ENCODE results near the gene ATP13A1. TPM values are rescaled to one million over a fixed set of nuclear protein-coding genes. Genes with fewer than 3 reads are reported as not detected.

Gene ATP13A1
- total RNA-seq, 1 experiment from 2014 or later = 48.5 TPM

DNA sequence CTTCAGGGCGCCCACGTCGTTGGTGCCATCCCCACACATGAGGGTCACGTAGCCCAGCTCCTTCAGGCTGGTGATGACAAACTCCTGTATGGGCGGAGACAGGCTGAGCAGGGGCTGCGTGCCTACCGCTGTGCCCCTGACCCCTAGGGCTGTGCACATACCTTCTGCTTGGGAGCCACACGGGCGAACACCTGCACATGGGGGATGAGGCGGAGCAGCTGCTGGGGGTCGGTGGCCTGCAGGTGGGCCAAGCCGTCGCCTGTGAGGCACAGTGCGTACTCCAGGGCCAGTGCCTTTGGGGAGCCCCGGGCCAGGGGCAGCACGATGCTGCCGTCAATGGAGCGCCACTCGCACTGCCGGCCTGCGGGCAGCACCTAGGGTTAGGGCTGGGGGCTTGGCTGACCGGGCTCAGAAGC lies 13.9 kb downstream of the ATP13A1 start:
- no peak overlapping the region for H3K4me3 ChIP-seq (ENCODE audit: low read length)
- no peaks in the 10 kb centered on the region for H3K79me2 ChIP-seq (ENCODE audit: low read length)
- H4K20me1 ChIP-seq (ENCODE audit: low read length) = no peaks in the 10 kb centered on the region
- H3K9me2 ChIP-seq (replicated peaks; ENCODE audit: low read length) = no peaks in the 10 kb centered on the region
- no peaks in the 10 kb centered on the region for H3K9me3 ChIP-seq (ENCODE audit: low read length)
- no peak for TF ChIP-seq EZH2 (IDR thresholded peaks at IDR 0.05; ENCODE audit: low read length, unreplicated experiment)
- no peak for TF ChIP-seq CTCF (conservative IDR thresholded peaks at IDR 0.05; ENCODE audit: low read depth, low read length)
- TF ChIP-seq EZH2phosphoT487 (IDR thresholded peaks at IDR 0.05; ENCODE audit: borderline replicate concordance, low read length) = no peak
- no TSS peak for BruUV-seq (replicated peaks)
- H3K27ac ChIP-seq (ENCODE audit: low read length) = no peak overlapping the region
- peaks cover 45% of the 10 kb centered on the region for H3K36me3 ChIP-seq (ENCODE audit: low read depth, low read length)
- H2AFZ ChIP-seq (ENCODE audit: low read length) = no peak overlapping the region
- ATAC-seq (no peak), DNase-seq (no peak)
- H3F3A ChIP-seq (ENCODE audit: low read length, unreplicated experiment) = no peaks in the 10 kb centered on the region
- H3K9ac ChIP-seq (ENCODE audit: low read length) = no peak overlapping the region
- H3K4me1 ChIP-seq (ENCODE audit: insufficient read depth, low read length) = no peaks in the 10 kb centered on the region
- intact Hi-C loops (cut with micrococcal nuclease) = no loop called here
- no peak overlapping the region for H3K4me2 ChIP-seq (ENCODE audit: low read length)
- no peaks in the 10 kb centered on the region for H3K27me3 ChIP-seq (ENCODE audit: low read length)
- ChIA-PET CTCF (no interaction called here), POLR2A (ENCODE audit: unreplicated experiment) (interaction anchor here (0.6 kb wide), 1 partner anchor 138 kb away, joined by 3 read pairs; no protein-coding TSS in a partner anchor)

DNA sequence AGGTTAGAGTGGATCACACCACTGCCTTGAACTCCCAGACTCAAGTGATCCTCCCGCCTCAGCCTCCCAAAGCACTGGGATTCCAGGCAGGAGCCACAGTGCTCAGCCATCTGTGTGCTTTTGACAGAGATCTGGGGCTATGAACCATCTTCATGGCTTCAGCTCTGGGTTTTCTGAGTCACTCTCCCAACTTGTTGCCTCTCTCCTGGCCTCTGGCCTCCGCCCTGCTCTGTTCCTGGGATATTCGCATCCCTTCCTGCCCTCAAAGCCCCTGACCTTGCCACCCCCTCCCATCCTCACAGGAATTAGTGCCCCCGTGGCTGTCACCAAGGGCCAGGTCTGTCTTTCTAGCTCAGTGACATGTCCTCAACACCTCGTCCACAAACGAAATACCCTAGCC lies 14.3 kb downstream of the ATP13A1 start:
- Histone ChIP-seq H3K79me2 (ENCODE audit: low read length) (no peaks in the 10 kb centered on the region), H3K4me2 (ENCODE audit: low read length) (no peak overlapping the region), H3K9me3 (ENCODE audit: low read length) (no peaks in the 10 kb centered on the region), H3K36me3 (ENCODE audit: low read depth, low read length) (peaks cover 41% of the 10 kb centered on the region), H3K4me1 (ENCODE audit: insufficient read depth, low read length) (no peaks in the 10 kb centered on the region), H3K9me2 (replicated peaks; ENCODE audit: low read length) (no peaks in the 10 kb centered on the region), H2AFZ (ENCODE audit: low read length) (no peak overlapping the region), H4K20me1 (ENCODE audit: low read length) (no peaks in the 10 kb centered on the region), H3F3A (ENCODE audit: low read length, unreplicated experiment) (no peaks in the 10 kb centered on the region), H3K27ac (ENCODE audit: low read length) (no peak overlapping the region), H3K9ac (ENCODE audit: low read length) (no peak overlapping the region), H3K4me3 (ENCODE audit: low read length) (no peak overlapping the region), H3K27me3 (ENCODE audit: low read length) (no peaks in the 10 kb centered on the region)
- TF ChIP-seq EZH2phosphoT487 (IDR thresholded peaks at IDR 0.05; ENCODE audit: borderline replicate concordance, low read length) = no peak
- no peak for TF ChIP-seq EZH2 (IDR thresholded peaks at IDR 0.05; ENCODE audit: low read length, unreplicated experiment)
- no peak for TF ChIP-seq CTCF (conservative IDR thresholded peaks at IDR 0.05; ENCODE audit: low read depth, low read length)
- no TSS peak for BruUV-seq (replicated peaks)
- DNase-seq (no peak), ATAC-seq (no peak)
- intact Hi-C loops (cut with micrococcal nuclease) = no loop called here
- POLR2A ChIA-PET (ENCODE audit: unreplicated experiment) = no interaction called here
- CTCF ChIA-PET = no interaction called here

- Histone ChIP-seq H3K9ac (ENCODE audit: low read length) (no peak overlapping the region), H3K27me3 (ENCODE audit: low read length) (no peaks in the 10 kb centered on the region), H2AFZ (ENCODE audit: low read length) (no peak overlapping the region), H3K4me3 (ENCODE audit: low read length) (no peak overlapping the region), H4K20me1 (ENCODE audit: low read length) (no peaks in the 10 kb centered on the region), H3K9me3 (ENCODE audit: low read length) (no peaks in the 10 kb centered on the region), H3K79me2 (ENCODE audit: low read length) (0 out of 2 replicates have a peak, but pooled peaks cover 3% of the 10 kb centered on the region), H3K36me3 (ENCODE audit: low read depth, low read length) (peaks cover 22% of the 10 kb centered on the region; the same call in 1 of the 2 replicates), H3K4me1 (ENCODE audit: insufficient read depth, low read length) (peaks cover 3% of the 10 kb centered on the region; the same call in 1 of the 2 replicates), H3K27ac (ENCODE audit: low read length) (no peak overlapping the region), H3K9me2 (replicated peaks; ENCODE audit: low read length) (no peaks in the 10 kb centered on the region), H3F3A (ENCODE audit: low read length, unreplicated experiment) (no peaks in the 10 kb centered on the region), H3K4me2 (ENCODE audit: low read length) (no peak overlapping the region)
- POLR2A ChIA-PET (ENCODE audit: unreplicated experiment) = no interaction called here
- no peak for DNase-seq
- intact Hi-C loops (cut with micrococcal nuclease) = no loop called here
- BruUV-seq (replicated peaks) = no TSS peak
- no peak for ATAC-seq
- CTCF ChIA-PET = no interaction called here
- TF ChIP-seq EZH2 (IDR thresholded peaks at IDR 0.05; ENCODE audit: low read length, unreplicated experiment) = no peak
- TF ChIP-seq EZH2phosphoT487 (IDR thresholded peaks at IDR 0.05; ENCODE audit: borderline replicate concordance, low read length) = no peak
- no peak for TF ChIP-seq CTCF (conservative IDR thresholded peaks at IDR 0.05; ENCODE audit: low read depth, low read length)
These were observed 16.2 kb downstream of the ATP13A1 start for GRCh38 chr19:19647037-19647835.

All from PC-3 (cell line).